ENCODE results near the gene ATP13A2. TPM values are rescaled to one million over a fixed set of nuclear protein-coding genes. Genes with fewer than 3 reads are reported as not detected.

ATP13A2 gene
- total RNA-seq, 1 experiment from 2014 or later: 50.9 TPM

DNA sequence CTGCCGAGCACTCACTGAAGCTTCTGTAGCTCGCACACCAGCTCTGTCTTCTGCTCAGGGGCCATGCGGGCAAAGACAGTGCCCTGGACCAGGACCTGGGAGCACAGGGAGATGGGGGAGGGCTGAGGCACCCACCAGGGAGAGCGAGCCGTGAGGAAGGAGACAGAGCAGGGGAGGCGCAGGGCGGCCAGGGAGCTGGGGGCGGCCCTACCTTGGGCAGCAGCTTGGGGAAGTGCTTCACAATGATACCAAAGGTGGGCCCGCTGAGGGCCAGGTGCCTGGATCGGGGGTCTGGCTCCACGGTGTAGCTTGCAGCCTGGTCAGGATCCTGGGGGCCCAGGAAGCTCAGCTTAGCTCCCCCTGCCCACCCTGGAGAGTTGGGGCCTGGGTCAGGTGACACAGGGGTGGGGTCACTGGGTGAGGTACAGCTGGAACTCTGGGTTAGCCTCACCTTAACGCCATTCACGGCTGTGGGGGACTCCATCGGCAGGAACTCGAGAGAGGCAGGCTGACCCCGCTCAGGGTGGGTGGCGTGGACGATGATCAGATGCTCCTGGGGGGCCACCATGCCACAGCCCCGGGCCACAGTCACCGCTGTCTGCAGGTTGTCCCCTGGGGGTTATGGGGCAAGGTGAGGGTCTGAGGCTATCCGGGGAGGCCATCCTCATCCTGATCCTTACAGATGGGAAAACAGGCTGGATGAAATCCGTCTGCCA, 21.9 kb downstream of the ATP13A2 start:
- DNase-seq (ENCODE audit: low spot score): no peak
- BruUV-seq (replicated peaks): no TSS peak
- H3K4me3 ChIP-seq (ENCODE audit: low read depth, low read length, poor library complexity, severe bottlenecking): no peak overlapping the region
- no peaks in the 10 kb centered on the region for H3K9me3 ChIP-seq (ENCODE audit: low read depth, low read length, poor library complexity, severe bottlenecking)
- H3K4me1 ChIP-seq (ENCODE audit: insufficient read depth, low read length, poor library complexity, severe bottlenecking): no peaks in the 10 kb centered on the region
- H3K27ac ChIP-seq (ENCODE audit: low read depth, low read length, poor library complexity, severe bottlenecking): no peak overlapping the region
- POLR2A ChIA-PET (ENCODE audit: low non-redundant PET): no interaction called here
- CTCF ChIA-PET: no interaction called here
- no peak for TF ChIP-seq EZH2 (IDR thresholded peaks at IDR 0.05; ENCODE audit: borderline replicate concordance, low read depth, low read length, poor library complexity, severe bottlenecking)
- TF ChIP-seq, protein P1, sequence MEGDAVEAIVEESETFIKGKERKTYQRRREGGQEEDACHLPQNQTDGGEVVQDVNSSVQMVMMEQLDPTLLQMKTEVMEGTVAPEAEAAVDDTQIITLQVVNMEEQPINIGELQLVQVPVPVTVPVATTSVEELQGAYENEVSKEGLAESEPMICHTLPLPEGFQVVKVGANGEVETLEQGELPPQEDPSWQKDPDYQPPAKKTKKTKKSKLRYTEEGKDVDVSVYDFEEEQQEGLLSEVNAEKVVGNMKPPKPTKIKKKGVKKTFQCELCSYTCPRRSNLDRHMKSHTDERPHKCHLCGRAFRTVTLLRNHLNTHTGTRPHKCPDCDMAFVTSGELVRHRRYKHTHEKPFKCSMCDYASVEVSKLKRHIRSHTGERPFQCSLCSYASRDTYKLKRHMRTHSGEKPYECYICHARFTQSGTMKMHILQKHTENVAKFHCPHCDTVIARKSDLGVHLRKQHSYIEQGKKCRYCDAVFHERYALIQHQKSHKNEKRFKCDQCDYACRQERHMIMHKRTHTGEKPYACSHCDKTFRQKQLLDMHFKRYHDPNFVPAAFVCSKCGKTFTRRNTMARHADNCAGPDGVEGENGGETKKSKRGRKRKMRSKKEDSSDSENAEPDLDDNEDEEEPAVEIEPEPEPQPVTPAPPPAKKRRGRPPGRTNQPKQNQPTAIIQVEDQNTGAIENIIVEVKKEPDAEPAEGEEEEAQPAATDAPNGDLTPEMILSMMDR (conservative IDR thresholded peaks at IDR 0.05; ENCODE audit: low read depth, low read length): no peak
- no peaks in the 10 kb centered on the region for H3K36me3 ChIP-seq (ENCODE audit: insufficient read depth, low read length, poor library complexity, severe bottlenecking)
- H3K27me3 ChIP-seq (replicated peaks; ENCODE audit: insufficient read depth, low read depth, low read length, poor library complexity): no peaks in the 10 kb centered on the region
- intact Hi-C loops (cut with micrococcal nuclease; ENCODE audit: unreplicated experiment): no loop called here

DNA sequence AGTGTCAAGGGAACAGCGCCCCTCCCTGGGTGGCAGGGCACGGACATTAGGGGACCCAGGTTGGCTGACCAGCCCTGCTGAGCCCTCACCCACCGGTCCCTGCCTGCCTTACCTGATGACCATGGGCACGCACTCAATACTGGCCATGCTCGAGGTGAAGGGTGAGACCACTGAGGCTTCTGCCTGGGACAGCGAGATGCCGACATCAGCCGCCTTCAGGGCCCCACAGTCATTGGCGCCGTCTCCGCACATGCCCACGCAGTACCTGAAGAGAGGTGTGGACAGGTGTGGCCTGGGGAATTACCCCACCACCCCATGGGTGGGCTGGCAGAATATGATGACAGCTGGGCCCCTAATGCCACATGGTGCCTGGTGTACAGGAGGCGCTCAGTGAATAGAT, 23.5 kb downstream of the ATP13A2 start:
- intact Hi-C loops (cut with micrococcal nuclease; ENCODE audit: unreplicated experiment): no loop called here
- Histone ChIP-seq H3K36me3 (ENCODE audit: insufficient read depth, low read length, poor library complexity, severe bottlenecking) (no peaks in the 10 kb centered on the region), H3K4me1 (ENCODE audit: insufficient read depth, low read length, poor library complexity, severe bottlenecking) (no peaks in the 10 kb centered on the region), H3K4me3 (ENCODE audit: low read depth, low read length, poor library complexity, severe bottlenecking) (no peak overlapping the region), H3K27ac (ENCODE audit: low read depth, low read length, poor library complexity, severe bottlenecking) (no peak overlapping the region), H3K9me3 (ENCODE audit: low read depth, low read length, poor library complexity, severe bottlenecking) (no peaks in the 10 kb centered on the region), H3K27me3 (replicated peaks; ENCODE audit: insufficient read depth, low read depth, low read length, poor library complexity) (no peaks in the 10 kb centered on the region)
- POLR2A ChIA-PET (ENCODE audit: low non-redundant PET): no interaction called here
- TF ChIP-seq, protein P1 (conservative IDR thresholded peaks at IDR 0.05; ENCODE audit: low read depth, low read length): no peak
- no peak for TF ChIP-seq EZH2 (IDR thresholded peaks at IDR 0.05; ENCODE audit: borderline replicate concordance, low read depth, low read length, poor library complexity, severe bottlenecking)
- no peak for DNase-seq (ENCODE audit: low spot score)
- CTCF ChIA-PET: no interaction called here
- no TSS peak for BruUV-seq (replicated peaks)

DNA sequence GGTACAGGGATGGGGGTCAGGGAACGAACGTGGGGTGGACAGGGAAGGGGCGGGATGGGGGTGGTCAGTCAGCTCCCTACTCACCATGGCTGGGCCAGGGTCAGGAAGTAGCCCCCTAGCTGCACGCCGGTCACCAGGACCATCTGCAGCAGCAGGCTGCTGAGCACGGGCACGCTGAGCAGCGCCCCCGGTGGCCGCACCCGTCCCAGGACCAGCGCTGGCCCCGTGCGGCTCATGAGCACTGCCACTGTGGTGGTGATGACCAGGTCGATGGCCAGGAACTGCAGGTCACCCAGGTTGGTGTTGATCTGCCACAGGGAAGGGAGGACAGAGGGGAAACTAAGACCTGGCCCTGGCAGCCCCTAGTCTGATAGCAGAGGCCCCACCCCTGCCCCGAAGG, 24.8 kb downstream of the ATP13A2 start:
- CTCF ChIA-PET: no interaction called here
- TF ChIP-seq EZH2 (IDR thresholded peaks at IDR 0.05; ENCODE audit: borderline replicate concordance, low read depth, low read length, poor library complexity, severe bottlenecking): no peak
- TF ChIP-seq, protein P1 (conservative IDR thresholded peaks at IDR 0.05; ENCODE audit: low read depth, low read length): peak; percentile 72
- H3K9me3 ChIP-seq (ENCODE audit: low read depth, low read length, poor library complexity, severe bottlenecking): no peaks in the 10 kb centered on the region
- H3K27ac ChIP-seq (ENCODE audit: low read depth, low read length, poor library complexity, severe bottlenecking): no peak overlapping the region
- intact Hi-C loops (cut with micrococcal nuclease; ENCODE audit: unreplicated experiment): no loop called here
- BruUV-seq (replicated peaks): no TSS peak
- no peaks in the 10 kb centered on the region for H3K36me3 ChIP-seq (ENCODE audit: insufficient read depth, low read length, poor library complexity, severe bottlenecking)
- H3K27me3 ChIP-seq (replicated peaks; ENCODE audit: insufficient read depth, low read depth, low read length, poor library complexity): no peaks in the 10 kb centered on the region
- POLR2A ChIA-PET (ENCODE audit: low non-redundant PET): no interaction called here
- no peak overlapping the region for H3K4me3 ChIP-seq (ENCODE audit: low read depth, low read length, poor library complexity, severe bottlenecking)
- DNase-seq (ENCODE audit: low spot score): no peak
- no peaks in the 10 kb centered on the region for H3K4me1 ChIP-seq (ENCODE audit: insufficient read depth, low read length, poor library complexity, severe bottlenecking)

All from A673 (cell line).